HG03342 (cell line): ENCODE results near the gene TLN1.

ENCODE experiments used
- ATAC-seq: cut with Tn5 transposase; IDR thresholded peaks from one replicate; pipeline ENCODE4 v1.9.1; 2021; ENCODE audit warnings: mild to moderate bottlenecking, moderate library complexity; ENCODE audit not compliant: unreplicated experiment

Gene TLN1

DNA sequence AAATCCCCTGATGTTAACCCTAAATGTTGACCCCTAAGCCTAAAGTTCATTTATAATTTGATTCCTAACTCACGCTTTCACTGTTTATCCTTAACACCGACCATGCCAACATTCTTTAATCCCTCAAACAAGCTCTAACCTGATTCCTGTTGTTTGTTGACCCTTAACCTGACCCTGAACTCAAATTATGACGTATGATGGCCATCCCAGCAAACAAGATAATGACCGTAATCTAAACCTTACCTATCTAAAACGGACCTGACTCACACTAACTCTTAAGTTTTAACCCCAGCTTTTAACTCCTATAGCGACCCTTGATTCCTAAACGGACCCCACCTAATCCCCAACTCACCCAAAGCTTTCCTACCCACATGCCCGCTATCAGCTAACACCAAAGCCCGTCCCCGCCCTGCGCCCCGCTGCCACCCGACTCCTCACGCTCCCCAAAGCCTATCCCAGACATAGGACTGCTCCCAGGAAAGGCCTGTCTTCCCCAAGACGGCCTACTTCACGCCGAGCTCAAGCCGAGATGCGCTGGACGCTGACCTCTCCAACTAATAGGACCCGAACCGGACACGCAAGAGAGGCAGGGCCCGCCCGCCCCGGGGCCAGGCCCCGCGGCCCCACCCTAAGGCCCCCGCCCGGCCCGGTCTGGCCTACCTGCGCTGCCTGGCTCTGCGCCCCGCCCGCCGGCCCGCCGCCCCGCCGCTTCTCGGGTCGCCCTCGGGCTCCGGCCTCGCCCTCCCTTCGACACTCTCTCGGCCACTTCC, 395 bp downstream of the TLN1 start:
- no peak for ATAC-seq

DNA sequence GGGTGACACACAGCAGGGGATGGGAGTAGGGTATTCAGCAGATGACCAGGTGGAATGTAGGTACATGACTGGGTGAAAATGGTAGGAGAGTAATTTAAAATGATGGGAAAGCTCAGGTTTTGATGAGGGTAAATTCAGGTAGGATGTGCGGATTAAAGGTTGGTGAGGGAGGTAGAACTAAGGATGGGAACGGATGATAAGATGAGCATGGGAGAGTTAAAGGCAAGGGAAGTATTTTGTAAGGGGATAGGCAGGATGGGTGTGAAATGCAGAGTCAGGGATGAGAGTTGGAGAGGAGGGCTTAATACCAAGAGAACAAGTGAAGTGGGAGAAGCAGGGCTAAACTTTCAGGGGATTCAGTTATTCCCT, 1.5 kb downstream of the TLN1 start:
- ATAC-seq, result no peak

DNA sequence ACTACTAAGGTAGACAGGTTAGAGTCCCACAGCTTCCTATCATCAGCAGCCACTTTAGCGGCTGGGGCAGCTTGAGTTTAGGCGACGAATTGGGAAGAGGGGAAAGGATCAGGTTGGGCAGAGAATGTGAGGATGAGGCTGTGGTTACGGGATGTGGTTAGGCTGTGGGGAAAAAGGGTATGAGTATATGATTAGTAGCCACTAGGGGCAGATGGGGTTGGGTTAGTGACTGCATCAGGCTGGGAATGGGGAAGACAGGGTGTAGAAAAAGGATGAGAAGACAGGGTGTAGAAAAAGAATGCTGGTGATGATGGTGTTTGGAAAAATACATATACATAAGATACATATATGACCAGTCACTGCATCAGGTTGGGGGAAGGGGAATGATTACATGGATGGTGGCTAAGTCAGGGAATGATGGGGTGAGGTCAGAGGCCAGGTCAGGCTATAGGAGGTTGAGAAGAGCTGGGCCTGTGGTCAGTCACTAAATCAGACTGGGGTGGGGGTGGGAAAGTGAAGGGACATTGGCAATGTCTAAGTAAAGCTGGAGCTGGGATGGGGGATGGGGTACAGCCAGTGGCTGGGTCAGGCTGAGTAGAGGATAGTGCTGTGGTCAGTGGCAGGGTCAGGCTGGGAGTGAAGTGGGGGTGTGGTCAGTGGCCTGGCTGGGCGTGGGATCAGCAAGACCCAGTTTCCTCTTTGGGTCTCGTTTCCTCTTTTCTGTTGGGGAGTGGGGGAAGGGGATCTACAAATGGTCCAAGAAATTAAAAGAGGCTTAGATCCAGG, 2.1 kb downstream of the TLN1 start:
- ATAC-seq, result no peak

DNA sequence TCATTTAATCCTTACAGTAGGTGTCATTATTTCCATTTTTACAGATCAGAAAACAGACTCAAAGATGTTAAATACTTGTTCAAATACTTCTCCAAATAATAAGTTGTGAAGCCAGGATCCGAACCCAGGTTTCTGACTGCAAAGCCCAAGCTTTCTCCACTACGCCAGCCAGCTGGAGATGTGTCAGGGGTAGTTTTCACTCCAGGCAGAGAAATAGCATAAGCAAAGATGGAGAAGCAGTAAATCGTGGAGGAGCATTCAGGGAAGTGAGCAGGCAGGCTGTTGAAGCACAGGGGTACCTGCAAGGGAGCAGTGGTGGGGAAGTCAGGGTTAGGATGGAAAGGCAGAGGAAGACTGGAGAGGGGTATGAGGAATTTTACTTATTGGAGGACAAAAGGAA, 2.9 kb downstream of the TLN1 start:
- ATAC-seq, result no peak

DNA sequence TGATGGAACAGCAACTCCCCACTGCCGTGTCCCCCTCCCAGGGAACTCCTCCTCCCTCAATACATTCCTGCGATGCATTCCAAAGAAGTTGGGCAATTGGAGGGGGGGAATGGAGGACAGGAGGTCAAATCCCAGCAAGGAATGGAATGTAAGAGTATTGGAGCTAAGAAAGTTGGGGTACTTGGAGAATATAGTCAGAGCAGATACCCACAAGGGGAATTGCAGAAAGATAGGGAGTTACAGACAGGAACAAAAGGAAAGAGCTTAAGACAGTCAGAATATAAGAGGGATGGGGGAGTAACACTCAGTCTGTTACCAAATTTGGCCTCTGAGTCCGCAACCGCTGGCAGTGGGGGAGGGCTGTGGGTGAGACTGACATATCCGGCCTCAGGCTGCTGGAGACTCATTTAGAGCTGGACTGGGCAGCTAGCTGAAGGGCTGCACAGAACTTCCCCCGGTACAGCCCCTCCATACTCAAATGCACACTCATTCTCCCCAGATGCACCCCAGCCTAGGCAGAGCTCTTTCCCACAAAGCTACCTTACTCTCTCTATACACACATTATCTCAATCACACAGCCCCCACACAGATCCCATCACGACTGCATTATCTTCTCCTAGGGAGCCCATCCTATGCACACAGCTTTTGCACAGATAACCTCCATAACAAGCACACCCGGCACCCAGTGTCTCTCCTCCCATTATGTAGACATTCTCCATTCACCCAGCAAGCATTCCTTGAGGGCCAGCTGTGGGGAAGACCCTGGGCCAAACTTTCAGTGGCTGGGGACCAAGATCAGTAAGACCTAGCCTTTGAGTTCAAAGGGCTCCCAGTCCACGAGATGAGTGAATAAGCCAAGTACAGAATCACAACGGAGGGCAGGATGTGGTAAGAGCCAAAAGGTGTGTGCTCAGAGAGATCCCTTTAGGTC, 3.7 kb downstream of the TLN1 start:
- ATAC-seq, result no peak

DNA sequence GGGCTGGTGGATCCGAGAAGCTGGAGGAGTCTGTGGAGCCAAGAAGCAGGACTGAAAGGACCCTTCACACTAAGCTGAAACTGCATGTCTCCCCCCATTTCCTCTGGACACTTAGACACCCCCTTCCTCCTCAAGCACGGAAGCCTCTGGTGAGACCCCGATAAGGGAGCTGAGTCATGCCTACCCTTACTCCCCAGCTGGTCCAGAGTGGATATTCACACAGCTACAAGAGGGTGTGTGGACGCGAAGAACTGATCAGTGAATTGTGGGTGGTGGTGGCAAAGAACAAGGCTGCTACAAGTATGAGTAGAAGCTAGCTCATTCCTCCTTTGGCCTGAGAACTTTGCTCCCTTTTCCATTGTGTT, 4.3 kb downstream of the TLN1 start:
- ATAC-seq, result no peak

DNA sequence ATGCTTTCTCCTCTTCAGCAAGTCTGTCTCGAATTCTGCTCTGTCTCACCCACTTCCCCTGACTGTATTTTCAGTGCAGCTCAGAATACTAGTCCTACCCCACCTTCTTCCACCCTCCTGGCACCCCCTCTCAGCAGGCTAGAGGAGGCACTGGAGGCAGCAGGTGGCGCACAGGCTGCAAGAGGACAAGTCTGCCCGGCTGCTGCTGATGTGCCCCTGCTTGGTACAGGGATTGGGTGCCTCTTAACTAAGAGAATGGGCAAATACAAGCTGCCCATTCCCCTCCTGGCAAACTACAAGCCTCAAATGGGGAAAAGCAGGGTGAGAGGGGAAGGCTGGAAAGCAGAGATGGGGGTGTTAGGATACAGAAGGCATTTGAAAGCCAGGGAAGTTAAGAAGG, 5.1 kb downstream of the TLN1 start:
- ATAC-seq, result no peak

DNA sequence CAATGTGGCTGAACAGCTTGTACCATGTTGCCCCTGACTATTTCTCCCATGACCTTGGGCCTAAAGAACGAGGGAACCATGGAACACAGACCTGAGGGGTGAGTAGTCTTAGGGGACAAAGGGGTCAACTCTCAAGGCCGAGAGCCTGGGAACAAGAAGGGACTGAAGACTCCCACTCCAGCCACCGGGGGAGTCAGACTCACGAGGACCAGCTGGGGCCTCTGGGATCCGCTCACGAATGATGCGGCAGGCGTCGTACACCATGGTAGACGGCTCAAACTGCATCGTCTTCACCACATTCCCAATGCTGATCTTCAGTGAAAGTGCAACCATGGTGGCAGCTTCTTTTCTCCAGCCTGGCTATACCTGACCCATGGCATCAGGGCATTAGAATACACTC, 6.6 kb downstream of the TLN1 start:
- ATAC-seq, result no peak

DNA sequence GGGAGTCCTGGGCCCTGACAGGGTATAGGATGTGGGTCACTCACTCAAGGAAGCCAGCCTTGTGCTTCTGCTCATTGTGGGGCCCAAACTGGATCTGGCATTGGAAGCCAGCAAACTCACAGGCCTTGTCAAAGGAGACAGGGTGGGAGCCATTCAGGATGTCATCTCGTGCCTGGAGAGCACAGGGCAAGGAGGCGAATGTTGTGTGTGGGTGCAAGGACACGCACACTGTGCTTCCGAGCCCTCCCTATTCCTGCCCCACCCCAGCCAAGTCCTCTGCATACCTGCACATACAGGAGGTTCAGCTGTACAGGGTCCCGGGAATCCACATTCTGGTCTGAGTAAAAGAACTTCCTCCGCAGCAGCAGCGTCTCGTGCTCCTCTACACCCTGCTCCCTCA, 8.1 kb downstream of the TLN1 start:
- ATAC-seq, result no peak

DNA sequence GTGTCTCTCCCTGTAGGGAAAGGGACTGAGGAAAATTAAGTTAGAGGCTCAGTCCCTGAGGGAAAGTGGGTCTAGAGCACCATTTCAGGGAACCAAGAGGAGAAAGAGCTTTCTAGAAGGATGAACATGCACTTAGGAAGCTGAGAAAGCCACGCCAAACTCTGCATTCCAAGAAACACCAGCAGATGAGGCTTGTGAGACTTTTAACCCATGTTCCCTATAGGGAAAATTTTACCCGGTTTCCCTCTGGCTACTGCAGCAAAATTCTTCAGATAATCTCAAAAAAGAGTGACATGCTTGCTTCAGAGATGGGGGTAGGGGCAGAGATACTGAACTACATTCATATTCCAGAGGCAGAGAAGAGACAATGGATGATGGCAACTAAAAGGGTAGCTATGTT, 8.6 kb downstream of the TLN1 start:
- no peak for ATAC-seq

DNA sequence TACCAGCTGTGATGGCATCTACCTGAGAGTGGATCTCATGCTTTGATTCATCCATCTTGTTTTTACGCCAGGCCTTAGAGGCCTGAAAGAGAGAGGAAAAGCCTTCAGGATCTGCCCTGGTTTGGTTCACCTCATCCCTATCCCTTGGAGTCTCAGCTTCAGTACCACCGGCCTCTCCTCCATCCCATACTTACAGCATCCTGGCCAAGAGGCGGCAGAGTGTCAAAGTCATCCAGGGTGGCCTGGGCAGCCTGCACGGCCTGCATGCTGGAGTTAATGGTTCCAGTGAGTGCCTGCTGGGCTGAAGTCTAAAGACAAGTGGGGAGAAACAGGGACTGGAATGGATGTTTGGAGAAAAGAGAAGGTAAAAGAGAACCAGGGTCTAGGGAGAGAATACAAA, 12.4 kb downstream of the TLN1 start:
- no peak for ATAC-seq

DNA sequence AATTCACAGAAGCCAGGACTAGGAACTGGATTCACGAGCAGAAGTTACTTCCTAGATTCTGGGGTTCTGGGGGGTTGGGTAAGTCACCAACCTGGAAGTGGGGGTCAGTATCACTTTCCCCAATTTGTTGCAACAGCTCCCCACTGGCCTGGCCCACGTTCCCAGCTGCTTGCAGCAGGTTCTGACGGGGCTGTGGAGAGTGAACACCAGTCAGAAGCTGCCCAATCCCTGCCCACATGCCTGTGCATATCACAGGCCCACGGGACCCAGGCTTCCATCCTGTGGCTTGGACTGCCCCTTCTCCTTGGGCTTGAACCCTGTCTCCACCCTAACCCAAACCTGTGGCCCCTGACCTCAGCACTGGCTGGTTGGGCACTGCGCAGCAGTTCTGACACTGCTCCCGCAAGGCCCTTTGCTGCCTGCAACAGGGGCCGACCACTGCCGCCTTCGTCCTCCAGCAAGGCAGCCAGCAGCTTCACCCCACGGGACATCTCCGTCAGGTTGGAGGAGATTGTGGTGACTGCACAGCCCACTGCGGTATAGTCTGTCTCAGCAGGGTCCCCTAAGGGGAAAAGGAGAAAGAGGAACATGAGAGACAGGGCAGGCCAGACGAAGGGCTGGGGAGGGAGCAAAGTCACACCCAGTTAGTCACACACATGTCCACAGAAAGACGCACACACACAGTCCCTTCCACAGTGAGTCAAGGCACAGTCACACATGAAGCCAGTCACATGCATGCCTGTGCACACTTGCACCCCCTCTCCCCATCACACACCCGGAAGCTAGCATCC, 13.1 kb downstream of the TLN1 start:
- no peak for ATAC-seq

DNA sequence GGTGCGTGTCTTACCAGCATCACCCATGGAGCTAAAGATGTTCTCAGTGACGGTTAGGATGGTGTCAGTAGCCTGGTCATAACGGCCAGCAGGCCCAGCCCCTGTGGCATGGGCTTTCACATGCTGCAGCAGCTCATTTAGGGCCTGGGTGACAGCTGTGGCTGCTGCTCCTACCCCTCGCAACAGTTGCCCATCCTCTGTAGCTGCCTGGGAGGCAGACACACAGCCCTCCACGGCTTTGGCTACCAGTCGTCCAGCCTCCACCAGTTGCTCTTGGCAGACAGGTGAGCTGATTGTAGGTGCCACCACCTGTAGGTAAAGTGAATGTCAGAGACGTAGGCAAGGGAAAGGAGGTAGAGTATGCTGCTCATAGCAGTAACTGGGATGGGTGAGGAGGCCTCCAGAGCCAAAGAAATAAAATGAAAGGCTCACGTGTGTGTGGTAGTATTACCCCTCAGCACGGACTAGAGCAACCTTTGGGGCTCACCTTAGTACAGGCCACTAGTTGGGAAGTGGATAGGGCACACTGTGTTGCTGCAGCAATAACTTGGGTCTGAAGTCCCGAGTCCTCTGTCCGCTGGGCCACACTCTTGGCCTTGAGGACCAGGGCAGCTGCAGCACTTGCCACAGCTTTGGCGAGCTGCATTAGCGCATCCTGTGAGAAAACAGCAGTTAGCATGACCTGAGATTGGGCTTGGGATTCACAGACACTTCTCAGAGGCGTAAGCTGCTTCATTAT, 14.7 kb downstream of the TLN1 start:
- ATAC-seq, result no peak

DNA sequence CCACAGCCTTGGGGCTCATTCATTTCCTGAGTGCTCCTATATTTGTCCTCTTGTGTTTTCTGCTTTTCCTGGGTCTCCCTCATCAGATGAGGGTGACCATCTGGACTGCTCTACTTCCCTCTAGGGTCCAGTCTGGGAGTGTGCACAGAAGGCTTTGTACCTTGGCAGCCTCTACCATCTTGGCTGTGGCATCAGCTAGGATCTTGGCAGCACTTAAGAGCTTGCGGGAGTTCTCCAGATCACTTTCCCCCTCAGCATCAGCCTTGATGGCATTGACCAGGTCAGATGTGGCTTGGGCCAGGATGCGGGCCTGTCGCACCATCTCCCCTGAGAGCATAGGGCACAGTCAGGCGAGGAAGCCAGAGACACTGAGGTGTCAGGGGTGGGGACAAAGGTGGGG, 15.8 kb downstream of the TLN1 start:
- ATAC-seq, result no peak

DNA sequence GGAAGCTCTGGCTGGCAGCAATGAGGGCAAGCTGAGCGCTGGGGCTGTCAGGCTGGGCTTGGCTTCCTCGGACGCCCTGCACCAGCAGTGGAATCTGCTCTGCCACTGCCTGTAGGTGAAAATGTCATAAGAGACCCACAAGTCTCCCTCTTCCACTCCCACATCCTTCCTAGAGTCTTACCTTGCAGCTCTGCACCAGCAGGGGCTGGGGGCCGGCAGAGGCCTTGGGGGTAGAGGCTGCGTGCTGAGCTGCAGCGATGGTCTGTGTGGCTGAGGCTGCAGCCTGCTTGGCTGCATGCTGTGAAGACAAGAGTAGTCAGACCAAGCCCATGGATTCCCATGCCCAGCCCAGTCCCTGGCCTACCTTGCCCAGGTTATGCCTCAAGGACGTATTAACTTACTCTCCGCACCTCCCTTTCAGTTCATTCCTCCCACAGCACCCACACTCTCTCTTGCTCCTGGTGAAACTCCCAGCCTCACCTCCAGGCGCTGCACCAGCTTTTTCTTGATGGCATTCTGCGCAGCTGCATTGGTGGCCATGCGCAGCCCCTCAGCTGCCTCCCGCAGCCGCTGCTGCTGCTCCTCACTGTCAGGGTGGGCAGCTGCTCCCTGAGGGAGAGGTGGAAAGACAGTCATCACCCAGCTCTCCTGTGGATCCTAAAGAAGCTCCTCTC, 17.3 kb downstream of the TLN1 start:
- ATAC-seq, result no peak

DNA sequence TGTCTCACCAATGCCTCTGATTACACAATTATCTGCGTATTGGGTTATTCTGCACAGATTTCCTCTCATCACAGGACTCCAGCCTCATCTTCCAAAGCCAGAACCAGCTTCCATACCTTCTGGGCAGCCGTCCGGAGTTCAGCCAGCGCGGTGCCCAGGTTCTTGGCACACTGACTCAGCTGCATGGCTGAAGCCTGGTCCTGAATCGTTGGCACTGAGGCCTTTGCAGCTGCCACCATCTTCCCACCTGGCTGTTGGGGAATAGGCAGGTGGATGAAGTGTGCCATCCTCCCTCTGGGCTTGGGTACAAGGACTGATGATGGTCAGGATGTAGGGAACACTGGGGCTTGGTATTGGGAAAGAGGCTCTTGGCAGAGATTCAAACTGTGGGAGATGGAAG, 17.9 kb downstream of the TLN1 start:
- no peak for ATAC-seq

DNA sequence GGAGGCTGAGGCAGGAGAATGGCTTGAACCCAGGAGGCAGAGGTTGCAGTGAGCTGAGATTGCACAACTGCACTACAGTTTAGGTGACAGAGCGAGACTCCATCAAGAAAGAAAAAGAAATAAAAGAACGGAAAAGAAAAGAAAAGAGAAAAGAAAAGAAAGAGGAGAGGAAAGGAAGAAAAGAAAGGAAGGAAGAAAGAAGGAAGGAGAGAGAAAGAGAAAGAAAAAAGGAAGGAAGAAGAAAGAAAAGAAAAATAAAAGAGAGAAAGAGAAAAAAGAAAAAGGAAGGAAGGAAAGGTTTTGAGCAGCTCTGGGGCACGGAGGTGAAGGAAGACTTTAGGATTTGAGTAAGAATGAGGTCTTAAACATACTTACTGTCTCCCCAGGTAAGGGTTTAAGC, 18.4 kb downstream of the TLN1 start:
- ATAC-seq, result no peak

DNA sequence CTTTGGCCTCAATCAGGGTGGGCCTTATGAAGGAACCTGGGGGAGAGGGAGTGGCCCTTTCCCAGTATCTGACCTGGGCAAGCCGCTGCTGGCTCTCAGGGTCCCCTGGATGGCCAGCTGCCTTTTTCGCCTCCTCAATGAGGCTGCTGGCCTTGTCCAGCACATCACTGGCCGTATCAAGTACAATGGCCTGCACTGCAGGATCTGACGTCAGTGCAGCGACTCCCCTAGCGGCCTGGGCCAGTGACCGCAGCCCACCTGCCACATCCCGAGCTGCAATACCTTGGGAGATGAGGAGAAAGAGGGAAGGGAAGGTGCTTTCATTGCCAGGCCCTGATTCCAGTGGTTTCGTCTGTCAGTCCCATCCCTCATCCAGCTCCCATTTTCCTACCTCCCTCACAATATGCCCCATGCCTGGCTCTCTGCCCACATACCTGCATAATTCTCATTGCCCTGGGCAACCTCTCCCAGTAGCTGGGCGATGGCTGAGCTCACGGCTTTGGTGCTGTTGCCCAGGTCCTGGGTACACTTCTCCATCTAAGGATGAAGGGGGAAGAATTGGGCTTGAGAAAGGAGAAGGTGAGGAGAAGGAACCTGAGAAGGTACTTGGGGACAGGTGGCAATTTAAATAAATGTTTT, 19.1 kb downstream of the TLN1 start:
- ATAC-seq, result no peak
